ENCODE results near the gene KRT39. TPM values are rescaled to one million over a fixed set of nuclear protein-coding genes. Genes with fewer than 3 reads are reported as not detected.

Gene KRT39
- polyA plus RNA-seq, 3 donors = not detected

GRCh38 chr17:40956401-40957254 is 10.1 kb downstream of the KRT39 start:
- no peak overlapping the region for H3K9ac ChIP-seq (ENCODE audit: insufficient read depth, low read length, poor library complexity, severe bottlenecking)
- H3K4me1 ChIP-seq (ENCODE audit: control insufficient read depth in 1 of 2, insufficient read depth in 2 of 2, low read length in 2 of 2) = peaks cover 0 to 9% of the 10 kb centered on the region in 2 donors
- H3K4me3 ChIP-seq (replicated peaks in 1 of 3; ENCODE audit: low read depth in 2 of 3, low read length in 3 of 3) = no peak overlapping the region
- peak in 1 of 3 donors; percentile 45 for DNase-seq
- 100% methylated on average over 1 of the region's 8 CpGs for WGBS (ENCODE audit: insufficient coverage)
- H3K27me3 Mint-ChIP-seq (ENCODE audit: low read depth in 3 of 3) = peaks cover 5 to 19% (median 14%) of the 10 kb centered on the region in 3 donors
- H3K27ac Mint-ChIP-seq = no peak overlapping the region
- no peaks in the 10 kb centered on the region for H3K79me2 ChIP-seq (ENCODE audit: insufficient read depth, low read length)
- H3K36me3 Mint-ChIP-seq = no peaks in the 10 kb centered on the region
- H3K4me1 Mint-ChIP-seq = peaks cover 13% of the 10 kb centered on the region
- H3K4me2 ChIP-seq (replicated peaks; ENCODE audit: extremely low read depth, low read length, poor library complexity, severe bottlenecking) = no peak overlapping the region
- H3K9me3 Mint-ChIP-seq = no peaks in the 10 kb centered on the region
- H2AFZ ChIP-seq (ENCODE audit: insufficient read depth, low read depth, low read length, poor library complexity, severe bottlenecking) = no peak overlapping the region
- H4K20me1 ChIP-seq (ENCODE audit: insufficient read depth, low read length) = no peaks in the 10 kb centered on the region
- H3K4me3 Mint-ChIP-seq = no peak overlapping the region
- H3K27ac ChIP-seq (ENCODE audit: low read depth in 1 of 2, low read length in 2 of 2) = no peak overlapping the region
- no peaks in the 10 kb centered on the region for H3K36me3 ChIP-seq (replicated peaks in 1 of 2; ENCODE audit: control insufficient read depth in 1 of 2, insufficient read depth in 2 of 2, low read length in 2 of 2)
- intact Hi-C loops (cut with micrococcal nuclease) = no loop called here
- TF ChIP-seq, protein P1, sequence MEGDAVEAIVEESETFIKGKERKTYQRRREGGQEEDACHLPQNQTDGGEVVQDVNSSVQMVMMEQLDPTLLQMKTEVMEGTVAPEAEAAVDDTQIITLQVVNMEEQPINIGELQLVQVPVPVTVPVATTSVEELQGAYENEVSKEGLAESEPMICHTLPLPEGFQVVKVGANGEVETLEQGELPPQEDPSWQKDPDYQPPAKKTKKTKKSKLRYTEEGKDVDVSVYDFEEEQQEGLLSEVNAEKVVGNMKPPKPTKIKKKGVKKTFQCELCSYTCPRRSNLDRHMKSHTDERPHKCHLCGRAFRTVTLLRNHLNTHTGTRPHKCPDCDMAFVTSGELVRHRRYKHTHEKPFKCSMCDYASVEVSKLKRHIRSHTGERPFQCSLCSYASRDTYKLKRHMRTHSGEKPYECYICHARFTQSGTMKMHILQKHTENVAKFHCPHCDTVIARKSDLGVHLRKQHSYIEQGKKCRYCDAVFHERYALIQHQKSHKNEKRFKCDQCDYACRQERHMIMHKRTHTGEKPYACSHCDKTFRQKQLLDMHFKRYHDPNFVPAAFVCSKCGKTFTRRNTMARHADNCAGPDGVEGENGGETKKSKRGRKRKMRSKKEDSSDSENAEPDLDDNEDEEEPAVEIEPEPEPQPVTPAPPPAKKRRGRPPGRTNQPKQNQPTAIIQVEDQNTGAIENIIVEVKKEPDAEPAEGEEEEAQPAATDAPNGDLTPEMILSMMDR (IDR thresholded peaks at IDR 0.05) = no peak
- no peaks in the 10 kb centered on the region for H3K9me3 ChIP-seq (replicated peaks in 1 of 2; ENCODE audit: control insufficient read depth in 1 of 2, insufficient read depth in 1 of 2, low read length in 2 of 2)
- peaks cover 2 to 6% of the 10 kb centered on the region in 2 donors for H3K27me3 ChIP-seq (ENCODE audit: control insufficient read depth in 2 of 2, insufficient read depth in 2 of 2, low read length in 2 of 2)

- Histone ChIP-seq H3K9me3 (replicated peaks in 1 of 2; ENCODE audit: control insufficient read depth in 1 of 2, insufficient read depth in 1 of 2, low read length in 2 of 2) (no peaks in the 10 kb centered on the region), H3K4me2 (replicated peaks; ENCODE audit: extremely low read depth, low read length, poor library complexity, severe bottlenecking) (no peak overlapping the region)
- no CpG with 5 or more reads among the region's 2 CpGs for WGBS (ENCODE audit: insufficient coverage)
Measured at GRCh38 chr17:40953881-40954280, 12.9 kb downstream of the KRT39 start.

More at GRCh38 chr17:40953881-40954280, 12.9 kb downstream of the KRT39 start:
- intact Hi-C loops (cut with micrococcal nuclease) = no loop called here
- H3K9me3 Mint-ChIP-seq = peaks cover 0 to 2% (median 0%) of the 10 kb centered on the region in 7 donors
- Histone ChIP-seq H3K9ac (ENCODE audit: insufficient read depth, low read length, poor library complexity, severe bottlenecking) (no peak overlapping the region), H2AFZ (ENCODE audit: insufficient read depth, low read depth, low read length, poor library complexity, severe bottlenecking) (no peak overlapping the region), H3K79me2 (ENCODE audit: insufficient read depth, low read length) (no peaks in the 10 kb centered on the region), H3K4me1 (ENCODE audit: control insufficient read depth in 1 of 2, insufficient read depth in 2 of 2, low read length in 2 of 2) (peaks cover 0 to 9% of the 10 kb centered on the region in 2 donors), H3K36me3 (replicated peaks in 1 of 2; ENCODE audit: control insufficient read depth in 1 of 2, insufficient read depth in 2 of 2, low read length in 2 of 2) (no peaks in the 10 kb centered on the region), H3K4me3 (replicated peaks in 1 of 3; ENCODE audit: low read depth in 2 of 3, low read length in 3 of 3) (no peak overlapping the region), H3K27me3 (ENCODE audit: control insufficient read depth in 2 of 2, insufficient read depth in 2 of 2, low read length in 2 of 2) (peaks cover 5 to 14% of the 10 kb centered on the region in 2 donors), H4K20me1 (ENCODE audit: insufficient read depth, low read length) (no peaks in the 10 kb centered on the region), H3K27ac (ENCODE audit: low read depth in 1 of 2, low read length in 2 of 2) (no peak overlapping the region)
- peak in 1 of 3 donors; percentile 42 for DNase-seq
- peaks cover 13 to 38% (median 22%) of the 10 kb centered on the region in 3 donors for H3K27me3 Mint-ChIP-seq (ENCODE audit: low read depth in 3 of 3)
- H3K4me3 Mint-ChIP-seq = no peak overlapping the region
- peaks cover 10% of the 10 kb centered on the region for H3K4me1 Mint-ChIP-seq
- no peak overlapping the region for H3K27ac Mint-ChIP-seq
- H3K36me3 Mint-ChIP-seq = no peaks in the 10 kb centered on the region
- TF ChIP-seq, protein P1 (IDR thresholded peaks at IDR 0.05) = no peak

All from CD14-positive monocyte (primary cell).